Adrenal gland (tissue), 12 donors: ENCODE results near the gene NLK. TPM values are rescaled to one million over a fixed set of nuclear protein-coding genes. Genes with fewer than 3 reads are reported as not detected.
A peak's percentile ranks its signal among the peaks of the same experiment; 100 is the strongest.

Experiments
- DNase-seq, 7 donors: peaks; one replicate each; pipeline ENCODE4 v3.0.0-alpha.2; 2019 to 2020
- H3K27ac ChIP-seq, 5 donors: fragments of 200-600 bp; sonication (generic) in 4 of 5; 1 replicate in 3 of 5; 2 replicates in 2 of 5; pipeline versions ENCODE4 v1.5.1 to v1.8.0; 2016 to 2020; ENCODE audit warnings: mild to moderate bottlenecking in 1 of 5
- H3K27me3 ChIP-seq: fragments of 200-600 bp; 2 replicates; pipeline ENCODE4 v1.8.0; 2021
- H3K36me3 ChIP-seq, 2 donors: fragments of 200-600 bp; replicated peaks in 1 of 2; 1 replicate in 1 of 2; 2 replicates in 1 of 2; pipeline versions ENCODE4 v1.5.1 to v1.8.0; 2018 to 2022
- H3K4me1 ChIP-seq, 2 donors: fragments of 200-600 bp; replicated peaks in 1 of 2; 1 replicate in 1 of 2; 2 replicates in 1 of 2; pipeline versions ENCODE4 v1.5.1 to v1.8.0; 2018 to 2021
- H3K4me3 ChIP-seq, 4 donors: fragments of 200-600 bp; sonication (generic) in 3 of 4; one replicate each; pipeline ENCODE4 v1.5.1; 2016 to 2018
- H3K9me3 ChIP-seq, 3 donors: fragments of 200-600 bp; sonication (generic) in 1 of 3; replicated peaks in 1 of 3; 1 replicate in 2 of 3; 2 replicates in 1 of 3; pipeline versions ENCODE4 v1.5.1 to v1.8.0; 2016 to 2021
- CTCF ChIP-seq, 6 experiments: fragments of 450-650 bp in 4 of 6; fragments of 200-600 bp in 2 of 6; sonication (generic) in 1 of 6; IDR thresholded peaks; 1 replicate in 5 of 6; 2 replicates in 1 of 6; pipeline versions ENCODE4 v1.5.1 to v1.8.0; 2016 to 2021; ENCODE audit warnings: antibody characterized with exemption in 6 of 6, mild to moderate bottlenecking in 2 of 6, moderate library complexity in 1 of 6
- POLR2A ChIP-seq, 2 donors: fragments of 450-650 bp; IDR thresholded peaks; one replicate each; pipeline ENCODE4 v1.6.1; 2017; ENCODE audit warnings: antibody characterized with exemption in 2 of 2, mild to moderate bottlenecking in 2 of 2, moderate library complexity in 1 of 2
- WGBS, 4 donors: extraction: QIAGEN DNeasy Blood & Tissue Kit in 2 of 4; methylation state at CpG; one replicate each; pipeline versions ENCODE4 v1.1.5 to v1.1.7; 2013 to 2017; 5-methylcytosine and 5-hydroxymethylcytosine counted together
- intact Hi-C, 2 donors: fragments of 100-400 bp; cut with DNase I; formaldehyde crosslinking; loops; one replicate each; pipeline versions ENCODE4 v1.14.1 to v1.15.0; 2022 to 2023
- polyA plus RNA-seq, 3 donors: library from polyadenylated mRNA; stranded (reverse); fragments of 200-250 nt in 2 of 3; fragments of 350-450 nt in 1 of 3; fragmentation: Illumina TruSeq in 1 of 3; extraction: RNeasy Lipid Tissue Mini Kit (QIAGEN cat#74804) in 1 of 3; gene quantifications; one replicate each; pipeline ENCODE4 v1.2.3, GENCODE V29; 2013 to 2014
- total RNA-seq, 9 donors: library from RNA; depleted of rRNA in 4 of 9; stranded (reverse); fragments of >200 nt in 4 of 9; fragments of 120-200 nt in 1 of 9; fragmentation: NEBNext Ultra II Directional in 1 of 9; extraction: Animal tissue kit (Norgen Biotek cat#: 25700) in 1 of 9; gene quantifications; one replicate each; pipeline versions ENCODE4 v1.1.0 to v1.2.4, GENCODE V29; 2013 to 2023
- donor health status: healthy with polysubstance abuse.
- donor health status: Bipolar disorder and iron deficiency.
- donor health status: DM: yes; HTN: yes; CAD: no.
- donor health status: DM: no; HTN: no; CAD: no.
- donor health status: DM: no; HTN: no; CAD: no.
- donor health status: DM: yes; HTN: yes; CAD: no.

Gene NLK
- total and polyA plus RNA-seq, 12 donors, result 34.7 to 86.1 (median 56.4) TPM

GRCh38 chr17:28112181-28112580 lies 69.7 kb downstream of the NLK start:
- WGBS, 4 donors, result 21 to 58% (median 31%) methylated on average over 1 of the region's 1 CpG
- H3K27ac ChIP-seq, result peak overlapping the region in 2 of 5 donors; percentile 39 to 50

GRCh38 chr17:28112606-28113005 lies 70.1 kb downstream of the NLK start:
- TF ChIP-seq POLR2A (IDR thresholded peaks at IDR 0.05) (no peak), CTCF (IDR thresholded peaks at IDR 0.05) (no peak)
- H3K36me3 ChIP-seq, result no peaks in the 10 kb centered on the region
- peak in 1 of 7 donors; percentile 12 for DNase-seq
- intact Hi-C loops, result loop anchor here in 1 of 2 donors (10.0 kb wide), 1 partner anchor 58 kb away; no protein-coding TSS in a partner anchor
- H3K4me1 ChIP-seq, result peaks cover 20 to 32% of the 10 kb centered on the region in 2 donors
- WGBS, 4 donors, result 40 to 50% (median 44%) methylated on average over 2 of the region's 2 CpGs
- no peak overlapping the region for H3K4me3 ChIP-seq
- peak overlapping the region in 2 of 5 donors; percentile 39 to 50 for H3K27ac ChIP-seq
- no peaks in the 10 kb centered on the region for H3K9me3 ChIP-seq
- H3K27me3 ChIP-seq, result no peaks in the 10 kb centered on the region

More at GRCh38 chr17:28112181-28112580, 69.7 kb downstream of the NLK start:
- Histone ChIP-seq H3K27me3 (no peaks in the 10 kb centered on the region), H3K4me3 (no peak overlapping the region), H3K9me3 (no peaks in the 10 kb centered on the region), H3K36me3 (no peaks in the 10 kb centered on the region), H3K4me1 (peaks cover 20 to 27% of the 10 kb centered on the region in 2 donors)
- intact Hi-C loops, result loop anchor here in 1 of 2 donors (10.0 kb wide), 1 partner anchor 57 kb away; no protein-coding TSS in a partner anchor
- DNase-seq, result no peak
- TF ChIP-seq POLR2A (IDR thresholded peaks at IDR 0.05), result no peak
- TF ChIP-seq CTCF (IDR thresholded peaks at IDR 0.05), result no peak

GRCh38 chr17:28113269-28113668 lies 70.8 kb downstream of the NLK start:
- TF ChIP-seq CTCF (IDR thresholded peaks at IDR 0.05), result no peak
- DNase-seq, result no peak
- Histone ChIP-seq H3K27me3 (no peaks in the 10 kb centered on the region), H3K4me3 (no peak overlapping the region), H3K27ac (no peak overlapping the region), H3K4me1 (peaks cover 23 to 38% of the 10 kb centered on the region in 2 donors), H3K36me3 (no peaks in the 10 kb centered on the region), H3K9me3 (no peaks in the 10 kb centered on the region)
- intact Hi-C loops, result loop anchor here in 1 of 2 donors (10.0 kb wide), 1 partner anchor 58 kb away; no protein-coding TSS in a partner anchor

- Histone ChIP-seq H3K4me3 (no peak overlapping the region), H3K4me1 (peaks cover 36 to 53% of the 10 kb centered on the region in 2 donors), H3K9me3 (no peaks in the 10 kb centered on the region), H3K36me3 (no peaks in the 10 kb centered on the region), H3K27ac (no peak overlapping the region), H3K27me3 (no peaks in the 10 kb centered on the region)
- intact Hi-C loops, result loop anchor here in 1 of 2 donors (10.0 kb wide), 1 partner anchor 60 kb away; no protein-coding TSS in a partner anchor
- no peak for DNase-seq
- TF ChIP-seq CTCF (IDR thresholded peaks at IDR 0.05) (no peak), POLR2A (IDR thresholded peaks at IDR 0.05) (no peak)
- WGBS, 4 donors, result 91 to 100% (median 96%) methylated on average over 1 of the region's 1 CpG
These were observed 72.6 kb downstream of the NLK start for GRCh38 chr17:28115046-28115445.
